ENCODE results near the gene SKI. TPM values are rescaled to one million over a fixed set of nuclear protein-coding genes. Genes with fewer than 3 reads are reported as not detected.
"Not testable (repeated sequence)": the region's sequence is repeated elsewhere in the genome, so short reads cannot be mapped to it uniquely, and the experiment has no call there.

SKI gene
- total RNA-seq, 1 donor from 2014 or later, result 53.8 TPM

DNA sequence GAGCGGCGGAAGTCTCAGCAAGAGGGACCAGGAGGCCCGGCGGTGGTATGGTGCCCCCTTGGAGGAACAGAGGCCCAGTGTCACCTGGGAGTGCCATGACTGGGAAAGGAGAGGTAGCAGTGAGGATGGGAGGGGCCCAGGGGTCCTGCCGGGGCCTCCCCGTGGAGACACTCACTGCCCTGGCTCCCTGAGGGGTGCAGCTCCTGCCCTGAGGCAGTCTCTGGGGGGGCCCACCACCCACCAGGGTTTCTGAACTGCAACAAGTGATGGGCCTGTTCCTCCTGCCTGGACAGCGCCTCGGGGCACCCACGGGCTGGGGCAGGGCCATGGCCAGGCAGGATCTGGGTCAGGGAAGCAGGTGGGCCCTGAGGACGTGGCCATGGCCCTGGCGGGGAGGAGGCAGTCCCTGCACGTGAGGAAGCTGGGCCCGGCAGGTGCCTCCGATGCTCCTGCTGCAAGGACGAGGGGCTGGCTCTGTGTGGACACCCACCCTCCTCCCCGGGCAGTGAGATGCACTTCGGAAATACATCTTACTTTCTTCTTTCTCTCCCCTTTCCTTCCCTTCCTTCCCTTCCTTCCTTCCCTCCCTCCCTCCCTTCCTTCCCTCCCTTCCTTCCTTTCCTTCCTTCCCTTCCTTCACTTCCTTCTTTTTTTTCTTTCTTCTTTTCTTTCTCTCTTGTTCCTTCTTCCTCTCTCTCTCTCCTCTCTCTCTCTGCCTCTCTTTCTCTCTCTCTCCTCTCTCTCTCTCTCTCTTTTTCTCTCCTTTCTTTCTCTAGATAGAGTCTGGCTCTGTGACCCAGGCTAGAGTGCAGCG is 96.6 kb downstream of the SKI start:
- Histone ChIP-seq H3K4me1 (peaks cover 34% of the 10 kb centered on the region), H3K27me3 (no peaks in the 10 kb centered on the region), H3K4me3 (no peak overlapping the region), H3K9me3 (no peaks in the 10 kb centered on the region), H3K36me3 (no peaks in the 10 kb centered on the region), H3K27ac (no peak overlapping the region)
- TF ChIP-seq CTCF (IDR thresholded peaks at IDR 0.05), result no peak
- TF ChIP-seq POLR2A (IDR thresholded peaks at IDR 0.05), result no peak
- TF ChIP-seq POLR2AphosphoS5 (IDR thresholded peaks at IDR 0.05; ENCODE audit: insufficient read depth in 1 of 2, low read depth in 1 of 2), result no peak
- intact Hi-C loops (cut with DNase I), result no loop called here
- no peak for DNase-seq (ENCODE audit: extremely low spot score in 2 of 2)

DNA sequence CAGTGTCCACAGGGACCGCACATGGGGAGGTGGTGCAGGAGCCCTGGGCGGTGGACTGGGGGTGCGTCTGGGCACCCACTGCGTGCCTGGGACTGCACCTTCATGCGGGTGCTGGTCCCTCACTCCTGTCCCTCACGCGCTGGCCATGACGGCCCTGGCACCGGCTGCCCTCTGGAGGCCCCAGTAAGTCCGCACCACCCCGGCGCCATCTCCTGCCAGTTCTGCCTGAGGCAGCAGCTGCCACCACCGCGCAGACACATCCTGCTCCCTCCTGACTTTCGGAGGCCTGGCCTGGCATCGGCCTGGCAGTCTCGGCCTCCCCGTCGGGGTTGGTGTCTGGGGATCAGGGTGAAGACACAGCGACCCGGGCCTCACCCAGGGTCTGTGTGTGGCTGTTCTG is 98.4 kb downstream of the SKI start:
- H3K27me3 ChIP-seq, result no peaks in the 10 kb centered on the region
- H3K36me3 ChIP-seq, result no peaks in the 10 kb centered on the region
- no peak overlapping the region for H3K4me3 ChIP-seq
- no peaks in the 10 kb centered on the region for H3K9me3 ChIP-seq
- intact Hi-C loops (cut with DNase I), result no loop called here
- no peak overlapping the region for H3K27ac ChIP-seq
- peaks cover 34% of the 10 kb centered on the region for H3K4me1 ChIP-seq
- DNase-seq (ENCODE audit: extremely low spot score in 2 of 2), result no peak
- no peak for TF ChIP-seq CTCF (IDR thresholded peaks at IDR 0.05)
- TF ChIP-seq POLR2AphosphoS5 (IDR thresholded peaks at IDR 0.05; ENCODE audit: insufficient read depth in 1 of 2, low read depth in 1 of 2), result no peak
- no peak for TF ChIP-seq POLR2A (IDR thresholded peaks at IDR 0.05)

DNA sequence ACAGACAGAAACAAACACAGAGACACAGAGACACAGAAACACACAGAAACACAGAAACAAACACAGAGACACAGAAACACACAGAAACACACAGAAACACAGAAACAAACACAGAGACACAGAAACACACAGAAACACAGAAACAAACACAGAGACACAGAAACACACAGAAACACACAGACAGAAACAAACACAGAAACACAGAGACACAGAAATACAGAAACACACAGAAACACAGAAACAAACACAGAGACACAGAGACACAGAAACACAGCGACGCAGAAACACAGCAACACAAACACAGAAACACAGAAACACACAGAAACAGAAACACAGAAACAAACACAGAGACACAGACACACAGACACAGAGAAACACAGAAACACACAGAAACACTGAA is 99.0 kb downstream of the SKI start:
- H3K36me3 ChIP-seq; H3K27ac ChIP-seq; H3K27me3 ChIP-seq; H3K4me3 ChIP-seq; DNase-seq (ENCODE audit: extremely low spot score in 2 of 2); intact Hi-C loops (cut with DNase I); H3K9me3 ChIP-seq: not testable (repeated sequence)
- H3K4me1 ChIP-seq, result peaks cover 28% of the 10 kb centered on the region

GRCh38 chr1:2327841-2328240 is 99.7 kb downstream of the SKI start:
- Histone ChIP-seq H3K9me3 (no peaks in the 10 kb centered on the region), H3K36me3 (no peaks in the 10 kb centered on the region), H3K27ac (no peak overlapping the region), H3K4me3 (no peak overlapping the region), H3K4me1 (peaks cover 21% of the 10 kb centered on the region), H3K27me3 (no peaks in the 10 kb centered on the region)
- intact Hi-C loops (cut with DNase I), result no loop called here
- no peak for DNase-seq (ENCODE audit: extremely low spot score in 2 of 2)
- TF ChIP-seq CTCF (IDR thresholded peaks at IDR 0.05), result no peak
- TF ChIP-seq POLR2A (IDR thresholded peaks at IDR 0.05), result no peak
- no peak for TF ChIP-seq POLR2AphosphoS5 (IDR thresholded peaks at IDR 0.05; ENCODE audit: insufficient read depth in 1 of 2, low read depth in 1 of 2)

GRCh38 chr1:2328676-2329455 is 100.7 kb downstream of the SKI start:
- intact Hi-C loops (cut with DNase I), result no loop called here
- no peak overlapping the region for H3K27ac ChIP-seq

More at GRCh38 chr1:2328676-2329455, 100.7 kb downstream of the SKI start:
- no peak for DNase-seq (ENCODE audit: extremely low spot score in 2 of 2)
- Histone ChIP-seq H3K4me1 (peaks cover 19% of the 10 kb centered on the region), H3K27me3 (no peaks in the 10 kb centered on the region), H3K36me3 (no peaks in the 10 kb centered on the region), H3K4me3 (no peak overlapping the region), H3K9me3 (no peaks in the 10 kb centered on the region)
- TF ChIP-seq CTCF (IDR thresholded peaks at IDR 0.05) (no peak), POLR2AphosphoS5 (IDR thresholded peaks at IDR 0.05; ENCODE audit: insufficient read depth in 1 of 2, low read depth in 1 of 2) (no peak), POLR2A (IDR thresholded peaks at IDR 0.05) (no peak)
